ENCODE data around the gene PAH. TPM values are rescaled to one million over a fixed set of nuclear protein-coding genes. Genes with fewer than 3 reads are reported as not detected.

The PAH gene
- total and polyA plus RNA-seq, 10 of the 15 experiments (the other 5 are each of a cell fraction or from before 2014, with no cell fraction given) = 0.20 to 4.8 (median 0.55) TPM; not detected in 1

DNA sequence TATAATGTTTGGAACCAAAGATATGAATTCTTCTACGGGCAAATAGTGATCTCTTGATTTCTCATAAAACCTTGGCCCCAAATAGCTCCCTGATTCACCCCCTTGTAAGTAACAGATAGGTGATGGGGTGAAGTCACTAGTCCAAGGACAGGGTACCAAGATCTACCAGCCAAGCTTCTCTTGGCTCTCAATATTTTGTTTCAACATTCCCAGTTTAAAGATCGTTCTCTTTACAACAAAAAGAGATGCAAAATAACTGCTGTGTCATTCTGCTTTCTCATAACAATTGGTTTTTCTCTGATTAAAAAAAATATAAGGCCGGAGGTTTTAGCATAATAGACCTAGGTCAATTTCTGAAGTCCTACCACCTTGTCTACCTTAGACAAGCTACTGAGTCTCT, 11.8 kb downstream of the PAH start:
- POLR2A ChIA-PET = interaction anchor here (0.6 to 0.7 kb wide), 2 partner anchors 26 to 1105 kb away, joined by 3 read pairs; no protein-coding TSS in a partner anchor
- DNase-seq (ENCODE audit: low read depth, low spot score) (no peak), ATAC-seq (no peak), FAIRE-seq (no peak)
- no peaks in the 10 kb centered on the region for H3K4me1 ChIP-seq (ENCODE audit: control insufficient read depth, insufficient read depth, low read length)
- H3K36me3 ChIP-seq (ENCODE audit: control insufficient read depth in 2 of 2, insufficient read depth in 2 of 2, low read length in 1 of 2) = no peaks in the 10 kb centered on the region
- H2AFZ ChIP-seq (ENCODE audit: control insufficient read depth, low read depth, low read length) = no peak overlapping the region
- no peaks in the 10 kb centered on the region for H4K20me1 ChIP-seq (ENCODE audit: control insufficient read depth, insufficient read depth)
- intact Hi-C loops (cut with micrococcal nuclease; ENCODE audit: unreplicated experiment) (no loop called here), in situ Hi-C loops (cut with MboI) (no loop called here)
- H3K9ac ChIP-seq (ENCODE audit: control insufficient read depth, insufficient read depth, low read length) = no peak overlapping the region
- H3K4me2 ChIP-seq (ENCODE audit: control insufficient read depth, insufficient read depth) = no peak overlapping the region
- 7% methylated on average over 3 of the region's 3 CpGs for WGBS (ENCODE audit: insufficient coverage, insufficient replicate concordance, low lambda C conversion rate, missing lambda C conversion rate)
- RAD21 ChIA-PET (ENCODE audit: unreplicated experiment) = interaction anchor here (1.0 kb wide), 1 partner anchor 22 kb away, joined by 4 read pairs; no protein-coding TSS in a partner anchor
- H3K27ac ChIP-seq (ENCODE audit: control insufficient read depth, insufficient read depth) = no peak overlapping the region
- SMC1A ChIA-PET (ENCODE audit: uncharacterized antibody, unreplicated experiment) = interaction anchor here (1.3 to 4.9 kb wide), 3 partner anchors 12 to 642 kb away, joined by 3 to 39 read pairs (median 4); no protein-coding TSS in a partner anchor
- H3K4me3 ChIP-seq = no peak overlapping the region
- H3K9me3 ChIP-seq (replicated peaks; ENCODE audit: control insufficient read depth, insufficient read depth, low read length) = no peaks in the 10 kb centered on the region
- BruUV-seq (replicated peaks) = no TSS peak
- H3K79me2 ChIP-seq (ENCODE audit: control insufficient read depth, insufficient read depth, low read length) = no peaks in the 10 kb centered on the region
- H3K27me3 ChIP-seq (replicated peaks in 1 of 2; ENCODE audit: control insufficient read depth in 2 of 2, insufficient read depth in 2 of 2, low read length in 1 of 2) = no peaks in the 10 kb centered on the region
- CTCF ChIA-PET = interaction anchor here (0.8 to 4.2 kb wide), 7 partner anchors 12 to 643 kb away, joined by 3 to 19 read pairs (median 9); no protein-coding TSS in a partner anchor
- TF ChIP-seq NFXL1 (IDR thresholded peaks at IDR 0.05; ENCODE audit: borderline replicate concordance) (no peak), RCOR1 (conservative IDR thresholded peaks at IDR 0.05; ENCODE audit: low read depth, low read length) (no peak), NR2C1 (IDR thresholded peaks at IDR 0.05) (no peak), EZH2 (IDR thresholded peaks at IDR 0.05; ENCODE audit: borderline replicate concordance, control insufficient read depth, low read depth, low read length) (no peak), RFX5 (IDR thresholded peaks at IDR 0.05; ENCODE audit: low read depth, low read length) (no peak), ZZZ3 (IDR thresholded peaks at IDR 0.05; ENCODE audit: control insufficient read depth, insufficient read length, low read depth) (no peak), YBX1 (IDR thresholded peaks at IDR 0.05) (no peak)
- TF ChIP-seq, protein P1, sequence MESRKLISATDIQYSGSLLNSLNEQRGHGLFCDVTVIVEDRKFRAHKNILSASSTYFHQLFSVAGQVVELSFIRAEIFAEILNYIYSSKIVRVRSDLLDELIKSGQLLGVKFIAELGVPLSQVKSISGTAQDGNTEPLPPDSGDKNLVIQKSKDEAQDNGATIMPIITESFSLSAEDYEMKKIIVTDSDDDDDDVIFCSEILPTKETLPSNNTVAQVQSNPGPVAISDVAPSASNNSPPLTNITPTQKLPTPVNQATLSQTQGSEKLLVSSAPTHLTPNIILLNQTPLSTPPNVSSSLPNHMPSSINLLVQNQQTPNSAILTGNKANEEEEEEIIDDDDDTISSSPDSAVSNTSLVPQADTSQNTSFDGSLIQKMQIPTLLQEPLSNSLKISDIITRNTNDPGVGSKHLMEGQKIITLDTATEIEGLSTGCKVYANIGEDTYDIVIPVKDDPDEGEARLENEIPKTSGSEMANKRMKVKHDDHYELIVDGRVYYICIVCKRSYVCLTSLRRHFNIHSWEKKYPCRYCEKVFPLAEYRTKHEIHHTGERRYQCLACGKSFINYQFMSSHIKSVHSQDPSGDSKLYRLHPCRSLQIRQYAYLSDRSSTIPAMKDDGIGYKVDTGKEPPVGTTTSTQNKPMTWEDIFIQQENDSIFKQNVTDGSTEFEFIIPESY (IDR thresholded peaks at IDR 0.05) = no peak
- TF ChIP-seq, protein P2, sequence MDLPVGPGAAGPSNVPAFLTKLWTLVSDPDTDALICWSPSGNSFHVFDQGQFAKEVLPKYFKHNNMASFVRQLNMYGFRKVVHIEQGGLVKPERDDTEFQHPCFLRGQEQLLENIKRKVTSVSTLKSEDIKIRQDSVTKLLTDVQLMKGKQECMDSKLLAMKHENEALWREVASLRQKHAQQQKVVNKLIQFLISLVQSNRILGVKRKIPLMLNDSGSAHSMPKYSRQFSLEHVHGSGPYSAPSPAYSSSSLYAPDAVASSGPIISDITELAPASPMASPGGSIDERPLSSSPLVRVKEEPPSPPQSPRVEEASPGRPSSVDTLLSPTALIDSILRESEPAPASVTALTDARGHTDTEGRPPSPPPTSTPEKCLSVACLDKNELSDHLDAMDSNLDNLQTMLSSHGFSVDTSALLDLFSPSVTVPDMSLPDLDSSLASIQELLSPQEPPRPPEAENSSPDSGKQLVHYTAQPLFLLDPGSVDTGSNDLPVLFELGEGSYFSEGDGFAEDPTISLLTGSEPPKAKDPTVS (IDR thresholded peaks at IDR 0.05; ENCODE audit: low read depth, low read length) = no peak
- TF ChIP-seq, protein P3, sequence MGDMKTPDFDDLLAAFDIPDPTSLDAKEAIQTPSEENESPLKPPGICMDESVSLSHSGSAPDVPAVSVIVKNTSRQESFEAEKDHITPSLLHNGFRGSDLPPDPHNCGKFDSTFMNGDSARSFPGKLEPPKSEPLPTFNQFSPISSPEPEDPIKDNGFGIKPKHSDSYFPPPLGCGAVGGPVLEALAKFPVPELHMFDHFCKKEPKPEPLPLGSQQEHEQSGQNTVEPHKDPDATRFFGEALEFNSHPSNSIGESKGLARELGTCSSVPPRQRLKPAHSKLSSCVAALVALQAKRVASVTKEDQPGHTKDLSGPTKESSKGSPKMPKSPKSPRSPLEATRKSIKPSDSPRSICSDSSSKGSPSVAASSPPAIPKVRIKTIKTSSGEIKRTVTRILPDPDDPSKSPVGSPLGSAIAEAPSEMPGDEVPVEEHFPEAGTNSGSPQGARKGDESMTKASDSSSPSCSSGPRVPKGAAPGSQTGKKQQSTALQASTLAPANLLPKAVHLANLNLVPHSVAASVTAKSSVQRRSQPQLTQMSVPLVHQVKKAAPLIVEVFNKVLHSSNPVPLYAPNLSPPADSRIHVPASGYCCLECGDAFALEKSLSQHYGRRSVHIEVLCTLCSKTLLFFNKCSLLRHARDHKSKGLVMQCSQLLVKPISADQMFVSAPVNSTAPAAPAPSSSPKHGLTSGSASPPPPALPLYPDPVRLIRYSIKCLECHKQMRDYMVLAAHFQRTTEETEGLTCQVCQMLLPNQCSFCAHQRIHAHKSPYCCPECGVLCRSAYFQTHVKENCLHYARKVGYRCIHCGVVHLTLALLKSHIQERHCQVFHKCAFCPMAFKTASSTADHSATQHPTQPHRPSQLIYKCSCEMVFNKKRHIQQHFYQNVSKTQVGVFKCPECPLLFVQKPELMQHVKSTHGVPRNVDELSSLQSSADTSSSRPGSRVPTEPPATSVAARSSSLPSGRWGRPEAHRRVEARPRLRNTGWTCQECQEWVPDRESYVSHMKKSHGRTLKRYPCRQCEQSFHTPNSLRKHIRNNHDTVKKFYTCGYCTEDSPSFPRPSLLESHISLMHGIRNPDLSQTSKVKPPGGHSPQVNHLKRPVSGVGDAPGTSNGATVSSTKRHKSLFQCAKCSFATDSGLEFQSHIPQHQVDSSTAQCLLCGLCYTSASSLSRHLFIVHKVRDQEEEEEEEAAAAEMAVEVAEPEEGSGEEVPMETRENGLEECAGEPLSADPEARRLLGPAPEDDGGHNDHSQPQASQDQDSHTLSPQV (IDR thresholded peaks at IDR 0.05) = no peak
- TF ChIP-seq, protein P4, sequence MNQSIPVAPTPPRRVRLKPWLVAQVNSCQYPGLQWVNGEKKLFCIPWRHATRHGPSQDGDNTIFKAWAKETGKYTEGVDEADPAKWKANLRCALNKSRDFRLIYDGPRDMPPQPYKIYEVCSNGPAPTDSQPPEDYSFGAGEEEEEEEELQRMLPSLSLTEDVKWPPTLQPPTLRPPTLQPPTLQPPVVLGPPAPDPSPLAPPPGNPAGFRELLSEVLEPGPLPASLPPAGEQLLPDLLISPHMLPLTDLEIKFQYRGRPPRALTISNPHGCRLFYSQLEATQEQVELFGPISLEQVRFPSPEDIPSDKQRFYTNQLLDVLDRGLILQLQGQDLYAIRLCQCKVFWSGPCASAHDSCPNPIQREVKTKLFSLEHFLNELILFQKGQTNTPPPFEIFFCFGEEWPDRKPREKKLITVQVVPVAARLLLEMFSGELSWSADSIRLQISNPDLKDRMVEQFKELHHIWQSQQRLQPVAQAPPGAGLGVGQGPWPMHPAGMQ (IDR thresholded peaks at IDR 0.05; ENCODE audit: borderline replicate concordance) = no peak

All from GM12878 (cell line).